K562 (cell line): Measurements from ENCODE around the gene PDGFA. TPM values are rescaled to one million over a fixed set of nuclear protein-coding genes. Genes with fewer than 3 reads are reported as not detected.

Experiments used
- CBFA2T3 ChIP-seq: fragments of 450-650 bp; IDR thresholded peaks from 2 replicates; pipeline ENCODE4 v1.6.1; 2017
- CBX5 ChIP-seq: IDR thresholded peaks from 2 replicates; pipeline ENCODE4 v1.6.1; 2014; ENCODE audit warnings: low read depth, borderline replicate concordance
- EWSR1 ChIP-seq: fragments of 450-650 bp; IDR thresholded peaks from 2 replicates; pipeline ENCODE4 v1.6.1; 2018; ENCODE audit warnings: borderline replicate concordance, mild to moderate bottlenecking, low read depth, moderate library complexity; ENCODE audit not compliant: partially characterized antibody
- NUFIP1 ChIP-seq: fragments of 450-650 bp; IDR thresholded peaks from 2 replicates; pipeline ENCODE4 v1.6.1; 2018; ENCODE audit not compliant: partially characterized antibody
- POLR2G ChIP-seq: fragments of 200-400 bp; formaldehyde crosslinking; IDR thresholded peaks from 2 replicates; pipeline ENCODE4 v1.6.1; 2017; ENCODE audit warnings: low read depth, mild to moderate bottlenecking, antibody characterized with exemption, low read length, moderate library complexity
- RNF219 ChIP-seq: fragments of 250-450 bp; sonication (Bioruptor Pico); IDR thresholded peaks from 2 replicates; pipeline ENCODE4 v1.5.0; 2022; ENCODE audit warnings: mild to moderate bottlenecking
- RREB1 ChIP-seq: fragments of 250-450 bp; sonication (Bioruptor Pico); IDR thresholded peaks from 2 replicates; pipeline ENCODE4 v1.4.0; 2020
- SFPQ ChIP-seq: fragments of 200-400 bp; formaldehyde crosslinking; IDR thresholded peaks from 2 replicates; pipeline ENCODE4 v1.6.1; 2017; ENCODE audit warnings: mild to moderate bottlenecking, low read depth, low read length, moderate library complexity
- SMAD4 ChIP-seq: fragments of 250-450 bp; sonication (Bioruptor Pico); conservative IDR thresholded peaks from 2 replicates; pipeline ENCODE4 v1.8.0; 2021; ENCODE audit warnings: inconsistent platforms, mild to moderate bottlenecking, moderate library complexity
- STAG1 ChIP-seq: sonication (generic); formaldehyde crosslinking; IDR thresholded peaks from 2 replicates; pipeline ENCODE4 v1.5.0; 2020; ENCODE audit warnings: missing genetic modification reagents, borderline replicate concordance
- TAF7 ChIP-seq: fragments of 450-650 bp; IDR thresholded peaks from 2 replicates; pipeline ENCODE4 v1.6.1; 2016; ENCODE audit warnings: missing genetic modification characterization, missing compliant biosample characterization
- TEAD4 ChIP-seq, 2 experiments: sonication (generic) in 1 of 2; formaldehyde crosslinking in 1 of 2; IDR thresholded peaks; 2 replicates each; pipeline versions ENCODE4 v1.6.1 to v1.8.0; 2012 to 2022; ENCODE audit warnings: borderline replicate concordance in 1 of 2, inconsistent platforms in 1 of 2, low read length in 1 of 2, mild to moderate bottlenecking in 1 of 2, missing genetic modification reagents in 1 of 2
- ZBTB9 ChIP-seq: fragments of 450-650 bp; formaldehyde crosslinking; IDR thresholded peaks from 2 replicates; pipeline ENCODE4 v1.4.0; 2020; ENCODE audit warnings: mild to moderate bottlenecking, moderate library complexity
- ZKSCAN1 ChIP-seq: fragments of 150-350 bp; IDR thresholded peaks from 2 replicates; pipeline ENCODE4 v1.6.1; 2016; ENCODE audit warnings: low read depth, low read length
- ZNF133 ChIP-seq: fragments of 250-450 bp; sonication (Bioruptor Pico); IDR thresholded peaks from 2 replicates; pipeline ENCODE4 v1.4.0; 2020; ENCODE audit warnings: mild to moderate bottlenecking
- ZNF644 ChIP-seq: fragments of 200-800 bp; sonication (Bioruptor generic); IDR thresholded peaks from 2 replicates; pipeline ENCODE4 v1.6.1; 2016; ENCODE audit warnings: low read depth, missing genetic modification characterization, missing compliant biosample characterization
- polyA plus RNA-seq, 8 experiments: library from polyadenylated mRNA; depleted of rRNA in 4 of 8; stranded (reverse) in 5 of 8; unstranded in 3 of 8; fragments of >200 nt; fragmentation: Nextera tagmentation in 2 of 8; fragmentation: Illumina TruSeq in 1 of 8; extraction: Ambion mirVana in 2 of 8; extraction: Trizol in 1 of 8; gene quantifications; 2 replicates each; pipeline versions ENCODE4 v1.2.1 to v1.2.3, GENCODE V29; 2011 to 2014; ENCODE audit warnings: inconsistent platforms in 1 of 8, missing spikeins in 1 of 8
- total RNA-seq, 7 experiments: library from RNA; depleted of rRNA in 6 of 7; stranded (reverse); fragments of >200 nt in 6 of 7; fragmentation: Illumina TruSeq in 2 of 7; extraction: Trizol in 2 of 7; gene quantifications; 2 replicates each; pipeline versions ENCODE4 v1.2.1 to v1.2.3, GENCODE V29; 2011 to 2021; ENCODE audit warnings: low replicate concordance in 1 of 7

PDGFA gene
- total and polyA plus RNA-seq, 9 of the 15 experiments (the other 6 are each of a cell fraction or from before 2014, with no cell fraction given), result 2.5 to 10.2 (median 4.6) TPM

- TF ChIP-seq SFPQ, result no peak
- TF ChIP-seq ZKSCAN1, result no peak
- TF ChIP-seq EWSR1, result no peak
- no peak for TF ChIP-seq CBX5
- no peak for TF ChIP-seq RREB1 (CRISPR knock-in tag)
- no peak for TF ChIP-seq ZBTB9 (CRISPR knock-in tag)
- TF ChIP-seq RNF219, result no peak
- TF ChIP-seq POLR2G, result peak; percentile 19; the same call in 1 of the 2 replicates
- TF ChIP-seq STAG1, result no peak
- TF ChIP-seq ZNF133 (CRISPR knock-in tag), result no peak
- no peak for TF ChIP-seq ZNF644 (tag)
- peak; percentile 57; the same call in 1 of the 2 replicates for TF ChIP-seq SMAD4 (CRISPR knock-in tag)
- TF ChIP-seq TEAD4 (IDR thresholded peaks at IDR 0.05; ENCODE audit: low read length), result no peak
- TF ChIP-seq TEAD4 (CRISPR knock-in tag; IDR thresholded peaks at IDR 0.05; ENCODE audit: borderline replicate concordance), result no peak
- TF ChIP-seq NUFIP1, result no peak
- no peak for TF ChIP-seq TAF7 (tag)
- peak; percentile 26; the same call in 1 of the 2 replicates for TF ChIP-seq CBFA2T3
Measured at GRCh38 chr7:520503-521161, 986 bp upstream of the PDGFA start (continued).
